A549 (cell line): ENCODE results near the gene KCNQ1. TPM values are rescaled to one million over a fixed set of nuclear protein-coding genes. Genes with fewer than 3 reads are reported as not detected.

ENCODE experiments used
- ATAC-seq, 2 experiments: fragments of 200-7000 bp in 1 of 2; fragments of >200 bp in 1 of 2; cut with Nextera tagmentation in 1 of 2; cut with Tn5 transposase in 1 of 2; 3 replicates each; pipeline versions ENCODE4 v1.8.0 to v1.9.1; 2018 to 2020; ENCODE audit warnings: mild to moderate bottlenecking in 1 of 2, moderate library complexity in 1 of 2
- CTCF ChIA-PET: fragments of 300-600 bp; sonication (Branson Sonifier 250); formaldehyde crosslinking; extraction: SDS; loops from one replicate; lab custom pipeline; 2021; ENCODE audit warnings: antibody characterized with exemption, inconsistent platforms; lab: Yijun Ruan, JAX
- POLR2A ChIA-PET: fragments of 350-600 bp; formaldehyde crosslinking; extraction: SDS; loops from one replicate; lab custom pipeline; 2021; ENCODE audit warnings: antibody characterized with exemption, inconsistent platforms; lab: Yijun Ruan, JAX
- DNase-seq, 2 experiments: peaks; one replicate each; pipeline versions ENCODE4 v3.0.0 to v3.0.0-alpha.2; 2011 to 2016; ENCODE audit warnings: low read depth in 1 of 2, low spot score in 1 of 2
- FAIRE-seq: peaks from 2 replicates; lab custom pipeline; 2011; peaks lifted over from hg19 to GRCh38; lab: Jason Lieb, UNC
- H3K27ac ChIP-seq, 2 experiments: fragments of >200 bp; sonication (Bioruptor Twin); formaldehyde crosslinking; 3 replicates each; pipeline ENCODE4 v1.5.1; 2016 to 2017
- H3K4me1 ChIP-seq: fragments of >200 bp; sonication (Bioruptor Twin); formaldehyde crosslinking; 3 replicates; pipeline ENCODE4 v1.6.1; 2016
- H3K4me2 ChIP-seq: fragments of >200 bp; sonication (Bioruptor Twin); formaldehyde crosslinking; 3 replicates; pipeline ENCODE4 v1.6.1; 2016
- H3K4me3 ChIP-seq: fragments of >200 bp; sonication (Bioruptor Twin); formaldehyde crosslinking; 3 replicates; pipeline ENCODE4 v1.5.1; 2016
- H3K9me3 ChIP-seq: fragments of >200 bp; sonication (Bioruptor Twin); formaldehyde crosslinking; 3 replicates; pipeline ENCODE4 v1.6.1; 2016
- BHLHE40 ChIP-seq: IDR thresholded peaks from 2 replicates; pipeline ENCODE4 v1.6.1; 2012; ENCODE audit warnings: low read depth, low read length, inconsistent platforms
- CBX2 ChIP-seq: fragments of 200-600 bp; sonication (generic); IDR thresholded peaks from 2 replicates; pipeline ENCODE4 v1.6.1; 2016; ENCODE audit warnings: low read depth, mild to moderate bottlenecking, borderline replicate concordance
- CBX8 ChIP-seq: fragments of 200-600 bp; sonication (generic); IDR thresholded peaks from 2 replicates; pipeline ENCODE4 v1.6.1; 2016
- CEBPB ChIP-seq, 2 experiments: fragments of >200 bp in 1 of 2; sonication (Bioruptor Twin) in 1 of 2; formaldehyde crosslinking in 1 of 2; IDR thresholded peaks; 2 replicates each; pipeline ENCODE4 v1.6.1; 2012 to 2016
- CHD2 ChIP-seq: fragments of 150-350 bp; IDR thresholded peaks from 2 replicates; pipeline ENCODE4 v1.6.1; 2014; ENCODE audit warnings: low read length; ENCODE audit not compliant: partially characterized antibody
- EHF ChIP-seq: fragments of 250-450 bp; sonication (Bioruptor Pico); IDR thresholded peaks from 2 replicates; pipeline ENCODE4 v1.5.0; 2020; ENCODE audit warnings: mild to moderate bottlenecking
- EP300 ChIP-seq, 2 experiments: fragments of >200 bp; sonication (Bioruptor Twin); formaldehyde crosslinking; IDR thresholded peaks; 2 replicates in 1 of 2; 3 replicates in 1 of 2; pipeline ENCODE4 v1.6.1; 2016 to 2017
- FOSL2 ChIP-seq, 2 experiments: fragments of 450-650 bp in 1 of 2; fragments of >200 bp in 1 of 2; sonication (Bioruptor Twin) in 1 of 2; formaldehyde crosslinking; IDR thresholded peaks; 2 replicates each; pipeline versions ENCODE4 v1.5.0 to v1.6.1; 2016 to 2020; ENCODE audit warnings: mild to moderate bottlenecking in 1 of 2, moderate library complexity in 1 of 2
- FOXS1 ChIP-seq: fragments of 250-450 bp; sonication (Bioruptor Pico); IDR thresholded peaks from 2 replicates; pipeline ENCODE4 v1.5.0; 2020; ENCODE audit warnings: mild to moderate bottlenecking, moderate library complexity
- GATA3 ChIP-seq: IDR thresholded peaks from 2 replicates; pipeline ENCODE4 v1.6.1; 2012; ENCODE audit warnings: borderline replicate concordance
- HDAC2 ChIP-seq: fragments of 200-600 bp; sonication (generic); IDR thresholded peaks from 2 replicates; pipeline ENCODE4 v1.6.1; 2016
- HMGXB4 ChIP-seq: fragments of 250-450 bp; sonication (Bioruptor Pico); IDR thresholded peaks from 2 replicates; pipeline ENCODE4 v1.5.0; 2021; ENCODE audit warnings: mild to moderate bottlenecking, moderate library complexity, borderline replicate concordance
- HOXA7 ChIP-seq: fragments of 250-450 bp; sonication (Bioruptor Pico); IDR thresholded peaks from 2 replicates; pipeline ENCODE4 v1.5.0; 2020; ENCODE audit warnings: mild to moderate bottlenecking, moderate library complexity
- HOXB5 ChIP-seq: fragments of 250-450 bp; sonication (Bioruptor Pico); IDR thresholded peaks from 2 replicates; pipeline ENCODE4 v1.5.0; 2020; ENCODE audit warnings: mild to moderate bottlenecking, moderate library complexity
- JUN ChIP-seq, 2 experiments: fragments of >200 bp; sonication (Bioruptor Twin); formaldehyde crosslinking; IDR thresholded peaks; 2 replicates in 1 of 2; 3 replicates in 1 of 2; pipeline ENCODE4 v1.6.1; 2016 to 2017
- JUNB ChIP-seq: fragments of >200 bp; sonication (Bioruptor Twin); formaldehyde crosslinking; IDR thresholded peaks from 2 replicates; pipeline ENCODE4 v1.6.1; 2016
- KDM5A ChIP-seq: fragments of 200-600 bp; sonication (generic); IDR thresholded peaks from 2 replicates; pipeline ENCODE4 v1.6.1; 2016; ENCODE audit warnings: antibody characterized with exemption, mild to moderate bottlenecking
- MAFK ChIP-seq: fragments of 450-650 bp; IDR thresholded peaks from 2 replicates; pipeline ENCODE4 v1.6.1; 2014; ENCODE audit not compliant: partially characterized antibody
- MAX ChIP-seq: IDR thresholded peaks from 2 replicates; pipeline ENCODE4 v1.6.1; 2012
- MAZ ChIP-seq: fragments of 150-350 bp; IDR thresholded peaks from 2 replicates; pipeline ENCODE4 v1.6.1; 2014; ENCODE audit warnings: antibody characterized with exemption, low read depth, low read length, borderline replicate concordance
- NR3C1 ChIP-seq: fragments of >200 bp; sonication (Bioruptor Twin); formaldehyde crosslinking; IDR thresholded peaks from 3 replicates; pipeline ENCODE4 v1.6.1; 2017
- RAD21 ChIP-seq, 2 experiments: fragments of >200 bp in 1 of 2; sonication (Bioruptor Twin) in 1 of 2; formaldehyde crosslinking in 1 of 2; IDR thresholded peaks in 1 of 2; conservative IDR thresholded peaks in 1 of 2; 2 replicates in 1 of 2; 3 replicates in 1 of 2; pipeline ENCODE4 v1.6.1; 2012 to 2018; ENCODE audit warnings: inconsistent platforms in 1 of 2
- RARB ChIP-seq: fragments of 250-450 bp; sonication (Bioruptor Pico); IDR thresholded peaks from 2 replicates; pipeline ENCODE4 v1.8.0; 2021; ENCODE audit warnings: mild to moderate bottlenecking, moderate library complexity
- RCOR1 ChIP-seq: fragments of 150-350 bp; IDR thresholded peaks from 2 replicates; pipeline ENCODE4 v1.6.1; 2014; ENCODE audit warnings: antibody characterized with exemption, low read length, low read depth
- RFX5 ChIP-seq: fragments of 450-650 bp; IDR thresholded peaks from 2 replicates; pipeline ENCODE4 v1.7.1; 2014; ENCODE audit warnings: antibody characterized with exemption, mild to moderate bottlenecking, moderate library complexity
- RNF2 ChIP-seq: fragments of 200-600 bp; sonication (generic); IDR thresholded peaks from 2 replicates; pipeline ENCODE4 v1.6.1; 2016; ENCODE audit warnings: low read depth, mild to moderate bottlenecking, antibody characterized with exemption, moderate library complexity, borderline replicate concordance
- TFCP2L1 ChIP-seq: fragments of 250-450 bp; sonication (Bioruptor Pico); IDR thresholded peaks from 2 replicates; pipeline ENCODE4 v1.5.0; 2021; ENCODE audit warnings: mild to moderate bottlenecking
- TP53 ChIP-seq: fragments of 250-450 bp; sonication (Bioruptor Pico); IDR thresholded peaks from 2 replicates; pipeline ENCODE4 v1.5.0; 2021; ENCODE audit warnings: mild to moderate bottlenecking, moderate library complexity
- ZC3H11A ChIP-seq: fragments of 450-650 bp; IDR thresholded peaks from 2 replicates; pipeline ENCODE4 v1.6.1; 2014; ENCODE audit warnings: antibody characterized with exemption, mild to moderate bottlenecking
- ZFP36 ChIP-seq: fragments of 450-650 bp; IDR thresholded peaks from 2 replicates; pipeline ENCODE4 v1.6.1; 2014; ENCODE audit warnings: borderline replicate concordance; ENCODE audit not compliant: partially characterized antibody
- whole genome bisulfite sequencing: methylation state at CpG from one replicate; pipeline ENCODE4 v1.1.6; 2017; ENCODE audit errors: missing lambda C conversion rate; 5-methylcytosine and 5-hydroxymethylcytosine counted together
- polyA plus RNA-seq, 4 experiments: library from polyadenylated mRNA; depleted of rRNA in 3 of 4; stranded (reverse); fragments of >200 nt; fragmentation: RNase III in 1 of 4; extraction: RNeasy Plus Mini Kit Qiagen cat#74134 plus additional on column Dnase treatment in 1 of 4; gene quantifications; 2 replicates in 3 of 4; 3 replicates in 1 of 4; pipeline ENCODE4 v1.2.3, GENCODE V29; 2011 to 2017
- TF ChIP-seq, protein P1 (sequence below): IDR thresholded peaks from 2 replicates; pipeline ENCODE4 v1.6.1; 2012

Gene KCNQ1
- polyA plus RNA-seq, 2 of the 4 experiments (the other 2 are of a cell fraction) = 0.14 to 0.17 TPM

GRCh38 chr11:2824851-2825250 lies 380.0 kb downstream of the KCNQ1 start:
- Histone ChIP-seq H3K9me3 (peaks cover 48% of the 10 kb centered on the region), H3K4me1 (peaks cover 10% of the 10 kb centered on the region; the same call in 2 of the 3 replicates), H3K27ac (no peak overlapping the region), H3K4me2 (no peak overlapping the region), H3K4me3 (no peak overlapping the region)
- WGBS = 74% methylated on average over 13 of the region's 18 CpGs
- DNase-seq (no peak), ATAC-seq (no peak), FAIRE-seq (no peak)
- POLR2A ChIA-PET = no interaction called here
- TF ChIP-seq, protein P1, sequence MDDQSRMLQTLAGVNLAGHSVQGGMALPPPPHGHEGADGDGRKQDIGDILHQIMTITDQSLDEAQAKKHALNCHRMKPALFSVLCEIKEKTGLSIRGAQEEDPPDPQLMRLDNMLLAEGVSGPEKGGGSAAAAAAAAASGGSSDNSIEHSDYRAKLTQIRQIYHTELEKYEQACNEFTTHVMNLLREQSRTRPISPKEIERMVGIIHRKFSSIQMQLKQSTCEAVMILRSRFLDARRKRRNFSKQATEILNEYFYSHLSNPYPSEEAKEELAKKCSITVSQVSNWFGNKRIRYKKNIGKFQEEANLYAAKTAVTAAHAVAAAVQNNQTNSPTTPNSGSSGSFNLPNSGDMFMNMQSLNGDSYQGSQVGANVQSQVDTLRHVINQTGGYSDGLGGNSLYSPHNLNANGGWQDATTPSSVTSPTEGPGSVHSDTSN = no peak
- TF ChIP-seq HOXA7 (CRISPR knock-in tag) (no peak), RARB (no peak), RFX5 (no peak), FOXS1 (CRISPR knock-in tag) (no peak), FOSL2 (IDR thresholded peaks at IDR 0.05) (no peak), FOSL2 (CRISPR knock-in tag; IDR thresholded peaks at IDR 0.05) (no peak), BHLHE40 (no peak), ZC3H11A (no peak), HOXB5 (CRISPR knock-in tag) (no peak), CEBPB (IDR thresholded peaks at IDR 0.05) (no peak), KDM5A (no peak), EHF (CRISPR knock-in tag) (no peak), CBX2 (no peak), MAX (no peak), HMGXB4 (no peak), MAZ (no peak), EP300 (IDR thresholded peaks at IDR 0.05) (no peak)
- CTCF ChIA-PET = interaction anchor here (1.0 kb wide), 1 partner anchor 404 kb away, joined by 3 read pairs; no protein-coding TSS in a partner anchor

GRCh38 chr11:2825261-2825888 lies 380.6 kb downstream of the KCNQ1 start:
- POLR2A ChIA-PET = no interaction called here
- Histone ChIP-seq H3K9me3 (peaks cover 47% of the 10 kb centered on the region), H3K27ac (peak overlapping the region in 1 of 2 experiments; percentile 52; a peak in 2 of 6 replicates), H3K4me2 (peak overlapping the region; percentile 42; the same call in 2 of the 3 replicates), H3K4me1 (peaks cover 10% of the 10 kb centered on the region; the same call in 2 of the 3 replicates), H3K4me3 (no peak overlapping the region)
- 76% methylated on average over 14 of the region's 22 CpGs for WGBS
- ATAC-seq (peak in 1 of 2 experiments; percentile 30; a peak in 3 of 6 replicates), DNase-seq (no peak), FAIRE-seq (no peak)
- CTCF ChIA-PET = no interaction called here
- no peak for TF ChIP-seq RNF2
- no peak for TF ChIP-seq RCOR1
- no peak for TF ChIP-seq HDAC2
- TF ChIP-seq KDM5A = no peak
- no peak for TF ChIP-seq NR3C1
- TF ChIP-seq JUNB = no peak
- no peak for TF ChIP-seq CHD2
- no peak for TF ChIP-seq MAX
- TF ChIP-seq MAFK = no peak
- TF ChIP-seq CBX2 = no peak
- TF ChIP-seq GATA3 = no peak
- no peak for TF ChIP-seq CBX8
- TF ChIP-seq ZFP36 = no peak
- no peak for TF ChIP-seq TP53
- no peak for TF ChIP-seq RAD21 (conservative IDR thresholded peaks at IDR 0.05 in 1 of 2, IDR thresholded peaks at IDR 0.05 in 1 of 2)
- TF ChIP-seq JUN (IDR thresholded peaks at IDR 0.05) = no peak
- no peak for TF ChIP-seq TFCP2L1 (CRISPR knock-in tag)
